ENCODE results near the gene YBX1.
A peak's percentile ranks its signal among the peaks of the same experiment; 100 is the strongest.
"Not testable (repeated sequence)": the region's sequence is repeated elsewhere in the genome, so short reads cannot be mapped to it uniquely, and the experiment has no call there.

The YBX1 gene

DNA sequence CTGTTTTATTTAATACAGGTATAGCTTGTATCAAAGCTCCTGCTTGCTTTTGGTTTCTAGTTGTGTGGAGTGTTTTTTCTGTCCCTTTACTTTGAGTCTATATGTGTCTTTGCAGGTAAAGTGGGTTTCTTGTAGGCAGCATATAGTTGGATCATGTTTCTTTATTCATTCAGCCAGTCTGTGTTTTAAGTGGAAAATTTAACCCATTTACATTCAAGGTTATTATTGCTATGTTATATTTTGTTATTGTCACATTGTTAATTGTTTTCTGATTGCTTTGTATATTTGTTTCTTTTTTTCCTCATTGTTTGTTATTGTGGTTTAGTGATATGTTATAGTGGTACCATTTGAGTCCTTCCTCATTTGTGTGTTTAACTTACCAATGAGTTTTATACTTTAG lies 31.1 kb downstream of the YBX1 start:
- Mint-ChIP-seq H3K36me3 (peaks cover 89% of the 10 kb centered on the region), H3K4me1 (peaks cover 7% of the 10 kb centered on the region), H3K9me3 (peaks cover 20% of the 10 kb centered on the region), H3K27ac (no peak overlapping the region), H3K27me3 (no peaks in the 10 kb centered on the region), H3K4me3 (no peak overlapping the region)
- no peak for ATAC-seq

DNA sequence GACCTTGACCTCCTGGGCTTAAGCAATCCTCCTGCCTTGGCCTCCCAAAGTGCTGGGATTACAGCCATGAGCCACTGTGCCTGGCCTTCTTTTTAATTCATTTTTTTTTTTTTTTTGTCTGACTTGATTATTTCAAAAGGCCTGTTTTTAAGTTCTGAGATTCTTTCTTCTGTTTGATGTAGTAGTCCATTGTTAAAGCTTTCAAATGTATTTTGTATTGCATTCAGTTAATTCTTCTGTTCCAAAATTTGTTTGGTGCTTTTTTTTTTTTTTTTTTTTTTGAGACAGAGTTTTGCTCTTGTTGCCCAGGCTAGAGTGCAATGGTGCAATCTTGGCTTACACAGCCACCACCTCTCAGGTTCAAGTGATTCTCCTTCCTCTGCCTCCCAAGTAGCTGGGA lies 32.2 kb downstream of the YBX1 start:
- Mint-ChIP-seq H3K36me3 (peaks cover 88% of the 10 kb centered on the region), H3K9me3 (peaks cover 20% of the 10 kb centered on the region)
- not testable (repeated sequence) for H3K4me3 Mint-ChIP-seq, H3K27ac Mint-ChIP-seq, H3K27me3 Mint-ChIP-seq, H3K4me1 Mint-ChIP-seq, ATAC-seq

GRCh38 chr1:42720868-42721267 lies 38.6 kb downstream of the YBX1 start:
- ATAC-seq, result no peak
- no peak overlapping the region for H3K4me3 Mint-ChIP-seq
- H3K27ac Mint-ChIP-seq, result no peak overlapping the region
- H3K27me3 Mint-ChIP-seq, result no peaks in the 10 kb centered on the region
- H3K4me1 Mint-ChIP-seq, result no peaks in the 10 kb centered on the region
- H3K36me3 Mint-ChIP-seq, result peaks cover 27% of the 10 kb centered on the region
- no peaks in the 10 kb centered on the region for H3K9me3 Mint-ChIP-seq

DNA sequence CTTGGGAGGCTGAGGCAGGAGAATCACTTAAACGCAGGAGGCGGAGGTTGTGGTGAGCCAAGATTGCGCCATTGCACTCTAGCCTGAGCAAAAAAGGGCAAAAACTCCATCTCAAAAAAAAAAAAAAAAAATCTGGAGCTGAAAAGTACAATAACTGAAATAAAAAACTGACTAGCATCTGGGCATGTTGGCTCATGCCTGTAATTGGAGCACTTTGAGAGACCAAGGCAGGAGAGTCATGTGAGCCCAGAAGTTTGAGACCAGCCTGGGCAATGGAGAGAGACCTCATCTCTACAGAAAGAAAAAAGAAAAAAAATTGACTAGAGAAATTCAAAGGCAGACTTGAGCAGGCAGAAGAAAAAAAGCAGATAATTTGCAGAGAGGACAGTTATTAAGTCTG lies 39.7 kb downstream of the YBX1 start:
- ATAC-seq, result no peak
- Mint-ChIP-seq H3K4me1 (no peaks in the 10 kb centered on the region), H3K27ac (no peak overlapping the region), H3K4me3 (no peak overlapping the region), H3K27me3 (no peaks in the 10 kb centered on the region), H3K36me3 (peaks cover 18% of the 10 kb centered on the region), H3K9me3 (no peaks in the 10 kb centered on the region)

DNA sequence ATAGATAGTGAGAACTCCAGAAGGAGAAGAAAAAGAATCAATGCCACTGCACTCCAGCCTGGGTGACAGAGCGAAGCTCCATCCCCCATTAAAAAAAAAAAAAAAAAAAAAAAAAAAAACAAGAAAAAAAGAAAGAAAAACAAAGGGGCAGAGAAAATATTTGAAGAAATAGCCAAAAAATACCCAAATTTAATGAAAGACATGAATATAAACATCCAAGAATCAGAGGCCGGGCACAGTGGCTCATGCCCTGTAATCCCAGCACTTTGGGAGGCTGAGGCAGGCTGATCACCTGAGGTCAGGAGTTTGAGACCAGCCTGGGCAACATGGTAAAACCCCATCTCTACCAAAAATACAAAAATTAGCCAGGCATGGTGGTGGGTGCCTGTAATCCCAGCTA lies 40.2 kb downstream of the YBX1 start:
- H3K4me1 Mint-ChIP-seq, H3K27me3 Mint-ChIP-seq, H3K9me3 Mint-ChIP-seq, ATAC-seq, H3K4me3 Mint-ChIP-seq, H3K27ac Mint-ChIP-seq: not testable (repeated sequence)
- H3K36me3 Mint-ChIP-seq, result peaks cover 13% of the 10 kb centered on the region

DNA sequence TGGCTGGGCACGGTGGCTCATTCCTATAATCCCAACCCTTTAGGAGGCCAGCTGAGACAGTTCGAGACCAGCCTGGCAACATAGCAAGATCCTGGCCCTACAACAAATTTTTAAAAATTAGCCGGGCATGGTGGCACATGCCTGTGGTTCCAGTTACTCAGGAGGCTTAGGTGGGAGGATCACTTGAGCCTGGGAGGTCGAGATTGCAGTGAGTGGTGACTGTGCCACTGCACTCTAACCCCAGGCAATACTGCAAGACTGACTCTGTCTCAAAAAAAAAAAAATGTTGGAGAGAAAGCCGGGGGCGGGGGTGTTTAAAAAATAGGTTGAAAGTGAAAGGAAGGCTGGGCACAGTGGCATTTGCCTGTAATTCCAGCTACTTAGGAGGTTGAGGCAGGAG lies 41.3 kb downstream of the YBX1 start:
- H3K4me1 Mint-ChIP-seq, result no peaks in the 10 kb centered on the region

GRCh38 chr1:42725820-42726219 lies 43.6 kb downstream of the YBX1 start:
- peak overlapping the region; percentile 30 for H3K27ac Mint-ChIP-seq
- H3K36me3 Mint-ChIP-seq, result not testable (repeated sequence)

More for the DNA sequence above, 41.3 kb downstream of the YBX1 start:
- Mint-ChIP-seq H3K4me3 (no peak overlapping the region), H3K9me3 (no peaks in the 10 kb centered on the region), H3K27ac (no peak overlapping the region), H3K27me3 (no peaks in the 10 kb centered on the region), H3K36me3 (peaks cover 2% of the 10 kb centered on the region)
- no peak for ATAC-seq

DNA sequence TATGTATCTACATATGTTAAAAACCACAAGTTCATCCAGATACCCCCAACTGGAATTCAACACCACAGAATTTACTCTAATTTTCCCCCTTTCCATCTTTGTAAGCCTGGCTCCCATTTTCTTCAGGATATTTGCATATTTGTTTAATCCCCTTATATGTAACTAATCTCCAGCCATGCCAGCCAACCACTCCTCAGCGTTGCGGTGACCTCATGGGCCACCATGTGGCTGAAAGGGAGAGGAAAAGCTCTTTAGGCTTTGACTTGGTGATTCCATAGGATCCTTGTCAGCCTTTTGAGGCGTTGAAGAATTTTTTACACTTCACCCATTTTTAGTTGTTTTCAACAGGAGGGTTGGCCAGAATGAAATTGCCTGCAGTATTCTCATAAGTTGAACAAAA lies 47.8 kb downstream of the YBX1 start:
- Mint-ChIP-seq H3K27ac (no peak overlapping the region), H3K27me3 (no peaks in the 10 kb centered on the region), H3K9me3 (no peaks in the 10 kb centered on the region), H3K36me3 (no peaks in the 10 kb centered on the region), H3K4me1 (no peaks in the 10 kb centered on the region), H3K4me3 (no peak overlapping the region)
- ATAC-seq, result no peak

More at GRCh38 chr1:42725820-42726219, 43.6 kb downstream of the YBX1 start:
- H3K4me1 Mint-ChIP-seq, H3K4me3 Mint-ChIP-seq, ATAC-seq, H3K27me3 Mint-ChIP-seq, H3K9me3 Mint-ChIP-seq: not testable (repeated sequence)

DNA sequence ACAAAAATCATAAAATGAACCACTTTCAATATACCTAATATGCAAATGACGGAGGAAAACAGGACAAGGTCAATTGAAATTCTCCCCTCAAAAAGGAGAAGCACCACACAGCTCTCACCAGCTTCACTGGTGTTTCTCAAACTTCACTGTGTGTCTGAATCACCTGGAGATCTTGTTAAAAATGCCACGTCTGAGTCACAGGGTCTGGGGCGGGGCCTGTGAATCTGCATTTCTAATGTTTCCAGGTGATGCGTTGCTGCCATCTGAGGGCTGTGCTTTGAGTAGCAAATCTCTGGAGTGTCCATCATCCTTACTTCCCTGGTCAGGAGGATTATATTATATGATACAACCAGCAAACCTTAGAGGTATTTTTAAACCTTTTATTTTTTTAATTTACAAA lies 48.8 kb downstream of the YBX1 start:
- no peaks in the 10 kb centered on the region for H3K4me1 Mint-ChIP-seq
- no peak overlapping the region for H3K4me3 Mint-ChIP-seq
- no peaks in the 10 kb centered on the region for H3K9me3 Mint-ChIP-seq
- H3K27ac Mint-ChIP-seq, result no peak overlapping the region
- no peaks in the 10 kb centered on the region for H3K27me3 Mint-ChIP-seq
- ATAC-seq, result peak; percentile 68
- H3K36me3 Mint-ChIP-seq, result no peaks in the 10 kb centered on the region

DNA sequence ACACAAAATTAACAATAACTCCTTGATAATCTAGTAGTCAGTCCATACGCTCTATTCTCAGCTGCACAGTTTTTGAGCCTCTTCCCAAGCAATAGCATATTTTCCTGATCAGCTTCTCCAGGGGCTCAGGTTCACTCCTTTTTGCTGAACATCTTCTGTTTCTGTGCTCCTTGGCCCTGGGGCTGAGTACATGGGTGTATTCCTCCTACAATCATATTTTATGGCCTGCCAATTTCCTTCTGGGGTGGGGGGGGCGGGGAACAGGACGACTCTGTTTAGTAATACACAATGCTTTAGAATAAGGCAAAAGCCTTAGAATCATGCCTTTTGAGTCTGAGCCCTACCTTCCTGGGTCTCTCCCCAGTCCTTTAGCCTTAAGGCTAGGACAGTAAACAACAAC lies 49.4 kb downstream of the YBX1 start:
- H3K9me3 Mint-ChIP-seq, result no peaks in the 10 kb centered on the region
- H3K27me3 Mint-ChIP-seq, result no peaks in the 10 kb centered on the region
- no peak overlapping the region for H3K27ac Mint-ChIP-seq
- ATAC-seq, result no peak
- H3K36me3 Mint-ChIP-seq, result no peaks in the 10 kb centered on the region
- no peak overlapping the region for H3K4me3 Mint-ChIP-seq
- peaks cover 5% of the 10 kb centered on the region for H3K4me1 Mint-ChIP-seq

DNA sequence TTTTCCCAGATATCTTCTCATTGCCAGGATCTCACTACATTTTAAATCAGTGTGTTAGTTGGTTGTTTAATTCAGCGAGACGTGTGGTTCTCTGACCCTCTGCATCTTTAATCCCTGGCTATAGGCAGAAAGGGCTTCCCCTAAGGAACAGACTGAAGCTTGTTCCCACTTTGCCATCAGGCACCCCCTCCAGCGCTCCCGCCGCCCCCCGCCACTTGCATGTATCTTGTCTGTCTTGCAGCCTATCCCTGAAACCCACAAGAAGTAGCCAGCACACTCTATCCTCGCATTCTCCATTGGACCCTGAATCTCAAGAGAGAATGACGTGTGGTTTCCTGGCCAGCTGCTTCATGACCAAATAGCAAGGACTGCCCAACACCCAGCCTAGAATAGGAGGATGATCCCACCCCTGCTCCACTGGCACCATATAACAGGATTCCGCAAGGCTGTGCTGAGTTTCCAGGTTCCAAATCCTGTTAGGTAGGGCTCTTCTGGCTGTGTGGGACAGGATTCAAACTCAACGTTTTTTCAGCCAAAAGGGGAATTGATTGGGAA lies 50.0 kb downstream of the YBX1 start:
- Mint-ChIP-seq H3K9me3 (no peaks in the 10 kb centered on the region), H3K27ac (no peak overlapping the region), H3K27me3 (no peaks in the 10 kb centered on the region), H3K36me3 (no peaks in the 10 kb centered on the region), H3K4me3 (no peak overlapping the region), H3K4me1 (peaks cover 11% of the 10 kb centered on the region)
- no peak for ATAC-seq

DNA sequence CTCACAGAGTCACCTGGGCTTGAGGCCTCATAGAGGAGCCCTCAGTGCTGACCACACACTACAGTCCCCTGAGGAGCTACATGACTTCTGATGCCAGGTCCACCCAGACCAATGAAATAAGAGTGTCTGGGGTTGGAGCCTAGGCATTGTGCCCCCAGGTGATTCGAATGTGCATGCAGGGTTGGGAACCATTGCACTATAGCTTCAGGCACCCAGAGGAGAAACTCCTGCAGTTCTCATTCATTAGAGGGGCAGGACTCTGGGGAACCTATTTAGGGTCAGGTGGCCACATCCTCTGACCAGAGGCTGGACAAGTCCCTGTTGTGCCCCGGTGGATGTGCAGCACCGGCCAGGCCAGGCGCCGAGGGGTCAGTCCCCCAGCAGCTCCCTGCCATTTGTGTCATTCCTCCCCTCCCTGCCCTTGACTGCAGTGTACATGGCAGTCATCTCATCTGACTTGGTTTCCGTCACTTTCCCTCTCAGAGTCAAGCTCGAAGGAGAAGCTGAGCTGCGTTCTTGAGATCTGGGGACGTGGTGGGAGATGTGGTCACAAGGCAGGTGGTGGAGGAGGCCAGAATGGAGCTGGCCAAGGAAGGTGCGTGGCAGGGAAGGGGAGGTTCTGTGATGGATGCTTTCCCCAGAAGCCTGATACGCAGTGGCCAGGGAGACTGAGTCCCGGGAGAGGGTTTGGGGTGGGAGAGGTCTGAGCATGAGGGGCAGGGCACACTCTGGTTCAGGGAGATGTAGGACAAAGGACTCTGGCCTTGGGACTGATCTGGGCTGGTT lies 51.4 kb downstream of the YBX1 start:
- Mint-ChIP-seq H3K4me1 (peaks cover 20% of the 10 kb centered on the region), H3K9me3 (no peaks in the 10 kb centered on the region), H3K27ac (no peak overlapping the region)

DNA sequence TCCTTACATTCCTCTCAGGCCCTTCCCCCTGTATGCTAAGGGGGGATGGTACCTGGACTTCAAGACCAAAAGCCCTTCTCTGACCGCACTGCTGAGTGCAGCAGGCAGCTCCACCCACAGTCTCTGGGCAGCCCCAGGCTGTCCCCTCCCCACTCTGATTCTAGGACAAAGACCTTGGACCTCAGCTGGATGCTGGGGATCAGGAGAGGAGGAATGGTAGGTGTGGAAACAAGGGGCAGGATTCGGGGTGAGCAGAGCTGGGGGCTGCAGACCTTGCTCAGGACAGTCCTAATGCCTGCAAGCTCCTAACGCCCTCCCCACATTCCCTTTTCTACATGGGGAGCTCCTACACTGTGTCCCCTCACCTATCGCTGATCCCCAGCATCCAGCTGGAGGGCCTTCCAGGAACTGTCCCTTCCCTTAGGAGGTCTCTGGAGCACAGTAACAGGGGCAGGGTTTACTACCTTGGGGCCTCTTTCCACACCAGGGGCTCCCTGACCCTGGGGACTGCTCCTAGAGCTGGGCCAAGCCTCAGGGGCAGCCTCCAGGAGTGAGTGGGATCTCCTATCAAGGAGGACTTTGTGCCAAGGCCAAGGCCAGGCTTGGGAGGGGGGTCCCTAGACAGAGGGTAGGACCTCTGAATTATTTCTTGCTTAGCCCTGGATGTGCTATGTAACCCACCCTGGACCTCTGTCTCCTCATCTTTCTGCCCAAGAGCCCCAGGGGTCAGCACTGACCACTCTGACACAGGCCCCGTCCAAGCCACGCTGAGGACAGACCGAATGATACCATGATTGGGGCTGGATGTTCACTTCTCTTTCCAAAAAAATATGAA lies 52.2 kb downstream of the YBX1 start:
- Mint-ChIP-seq H3K27me3 (no peaks in the 10 kb centered on the region), H3K4me1 (peaks cover 20% of the 10 kb centered on the region), H3K4me3 (no peak overlapping the region), H3K9me3 (no peaks in the 10 kb centered on the region), H3K36me3 (no peaks in the 10 kb centered on the region), H3K27ac (no peak overlapping the region)
- ATAC-seq, result no peak

More for the DNA sequence above, 51.4 kb downstream of the YBX1 start:
- ATAC-seq, result no peak
- H3K36me3 Mint-ChIP-seq, result no peaks in the 10 kb centered on the region
- no peaks in the 10 kb centered on the region for H3K27me3 Mint-ChIP-seq
- no peak overlapping the region for H3K4me3 Mint-ChIP-seq

GRCh38 chr1:42735056-42735455 lies 52.8 kb downstream of the YBX1 start:
- Mint-ChIP-seq H3K36me3 (no peaks in the 10 kb centered on the region), H3K9me3 (no peaks in the 10 kb centered on the region), H3K27me3 (no peaks in the 10 kb centered on the region), H3K4me1 (peaks cover 20% of the 10 kb centered on the region), H3K4me3 (no peak overlapping the region), H3K27ac (no peak overlapping the region)
- peak; percentile 27 for ATAC-seq

DNA sequence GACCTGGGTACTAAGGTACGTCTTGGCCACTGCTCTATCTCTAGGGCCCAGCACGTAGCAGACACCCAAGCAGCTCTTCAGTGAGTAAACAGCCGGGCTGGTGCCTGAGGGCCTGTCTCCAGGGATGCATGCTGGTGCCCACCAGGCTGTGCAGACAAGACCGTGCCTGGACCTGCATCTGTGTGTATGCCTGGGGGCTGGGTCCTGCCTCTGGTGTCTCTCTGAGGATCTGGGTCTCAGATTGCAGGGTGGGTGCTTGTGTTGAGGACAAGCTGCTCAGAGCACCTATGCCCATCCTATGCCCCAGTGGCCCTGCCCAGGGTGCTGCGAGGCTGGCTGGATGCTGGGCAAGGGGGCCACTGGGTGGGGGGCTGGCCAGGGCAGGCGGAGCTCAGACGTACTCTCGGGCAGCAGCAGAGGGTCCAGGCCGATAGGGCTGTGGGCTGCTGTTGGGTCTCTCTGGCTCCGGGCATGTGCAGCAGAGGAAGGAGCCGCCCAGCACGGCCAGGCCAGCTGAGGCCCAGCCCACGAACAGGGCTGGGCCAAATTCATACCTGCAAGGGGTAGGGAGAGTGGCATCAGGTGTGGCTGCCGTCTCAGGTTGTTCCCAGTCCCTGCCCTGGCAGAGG lies 53.4 kb downstream of the YBX1 start:
- no peak for ATAC-seq
- H3K4me1 Mint-ChIP-seq, result peaks cover 20% of the 10 kb centered on the region
- H3K36me3 Mint-ChIP-seq, result no peaks in the 10 kb centered on the region
- H3K27ac Mint-ChIP-seq, result no peak overlapping the region
- no peaks in the 10 kb centered on the region for H3K27me3 Mint-ChIP-seq
- no peaks in the 10 kb centered on the region for H3K9me3 Mint-ChIP-seq
- no peak overlapping the region for H3K4me3 Mint-ChIP-seq
